ENCODE data around the gene FUT8.

Gene FUT8

DNA sequence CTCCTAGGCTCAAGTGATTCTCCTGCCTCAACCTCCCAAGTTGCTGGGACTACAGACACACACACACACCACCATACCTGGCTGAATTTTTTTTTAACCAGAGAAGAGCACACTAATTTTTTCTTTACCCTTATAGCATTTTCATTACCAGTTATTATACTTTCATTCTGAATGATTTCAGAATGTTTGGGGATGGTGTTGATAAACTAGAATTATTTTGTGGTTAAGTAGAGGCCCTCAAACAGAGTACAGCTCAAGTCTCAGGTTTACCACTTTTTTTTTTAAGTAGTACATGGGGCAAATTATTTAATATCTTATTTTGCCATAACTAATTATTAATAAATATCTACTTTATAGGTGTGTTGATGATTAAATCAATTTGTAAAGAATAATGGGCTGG lies 86.6 kb downstream of the FUT8 start:
- DNase-seq: no peak

DNA sequence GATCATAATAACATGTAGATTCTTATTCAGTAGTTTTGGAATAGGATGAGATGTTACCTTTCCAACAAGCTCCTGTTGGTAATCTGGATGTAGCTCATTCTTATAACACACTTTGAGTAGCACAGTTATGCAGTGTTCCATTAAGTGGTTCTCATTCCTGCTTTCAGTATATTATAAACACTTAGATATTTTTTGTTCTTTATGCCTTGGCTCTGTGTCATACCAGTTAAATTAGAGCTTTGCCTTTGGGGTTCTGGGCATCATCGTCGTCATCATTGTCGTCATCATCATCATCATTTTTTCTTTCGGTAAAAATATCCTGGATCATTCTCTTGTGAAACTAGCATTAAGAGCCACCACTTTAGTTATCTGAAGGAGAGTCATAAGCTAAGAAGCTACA lies 87.5 kb downstream of the FUT8 start:
- no peak for DNase-seq

DNA sequence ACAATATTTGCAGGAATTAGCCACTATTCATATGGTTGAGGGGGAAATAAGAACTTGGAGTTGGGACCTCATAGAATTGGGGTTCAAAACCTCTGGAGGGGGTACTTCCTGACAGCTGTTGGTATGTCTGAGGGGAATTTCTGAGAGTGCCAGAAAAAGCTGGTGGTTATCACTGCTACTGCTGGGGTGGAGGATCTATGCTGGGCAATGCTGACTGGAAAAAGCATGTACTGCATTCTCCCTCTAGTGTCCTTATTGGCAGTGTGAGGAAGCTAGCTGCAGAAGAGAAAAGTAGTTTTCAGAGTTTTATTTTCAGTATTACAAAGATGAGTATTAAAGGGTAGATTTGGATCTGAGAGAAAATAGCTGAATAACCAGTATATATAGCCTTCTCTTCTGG lies 88.8 kb downstream of the FUT8 start:
- no peak for DNase-seq

DNA sequence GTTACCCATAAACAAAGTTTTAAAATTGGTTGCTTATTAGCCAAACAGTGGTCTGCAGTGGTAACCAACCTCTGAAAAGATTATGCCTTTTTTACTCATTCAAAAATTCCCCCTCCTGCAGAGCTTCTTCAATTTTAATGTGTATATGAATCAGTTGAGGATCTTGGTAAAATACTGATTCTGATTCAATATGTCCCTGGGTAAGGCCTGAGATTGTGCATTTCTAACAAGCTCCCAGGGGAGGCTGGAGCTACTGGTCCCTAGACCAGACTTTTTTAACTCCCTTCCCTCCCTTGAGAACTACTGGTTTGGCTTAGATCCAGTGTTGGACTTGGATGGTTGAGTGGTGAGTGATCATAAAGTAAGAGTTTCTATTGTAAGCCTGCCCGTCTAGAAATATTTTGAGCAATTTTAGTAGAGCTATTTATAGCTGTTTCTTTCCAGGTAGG lies 90.2 kb downstream of the FUT8 start:
- DNase-seq: no peak

DNA sequence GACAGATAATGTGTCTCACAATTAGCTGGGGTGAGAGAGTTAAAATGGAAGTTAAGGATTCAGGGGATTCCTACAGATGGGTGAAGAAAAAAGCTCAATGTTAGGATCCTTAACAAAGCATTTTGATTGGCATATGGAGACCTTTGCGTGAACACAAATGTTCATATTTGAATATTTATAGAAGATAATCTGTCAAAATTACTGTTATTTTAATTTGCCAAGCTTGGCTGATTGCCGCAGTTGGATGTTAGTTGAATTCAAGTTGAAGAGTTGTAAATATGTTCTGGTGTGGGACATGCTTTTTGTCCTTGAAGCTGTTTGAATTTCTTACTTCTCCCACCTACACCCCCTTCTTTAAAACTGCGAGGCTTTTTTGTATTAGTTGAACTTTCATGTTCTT lies 91.2 kb downstream of the FUT8 start:
- DNase-seq: no peak

GRCh38 chr14:65506801-65507200 lies 94.3 kb downstream of the FUT8 start:
- no peak for DNase-seq

DNA sequence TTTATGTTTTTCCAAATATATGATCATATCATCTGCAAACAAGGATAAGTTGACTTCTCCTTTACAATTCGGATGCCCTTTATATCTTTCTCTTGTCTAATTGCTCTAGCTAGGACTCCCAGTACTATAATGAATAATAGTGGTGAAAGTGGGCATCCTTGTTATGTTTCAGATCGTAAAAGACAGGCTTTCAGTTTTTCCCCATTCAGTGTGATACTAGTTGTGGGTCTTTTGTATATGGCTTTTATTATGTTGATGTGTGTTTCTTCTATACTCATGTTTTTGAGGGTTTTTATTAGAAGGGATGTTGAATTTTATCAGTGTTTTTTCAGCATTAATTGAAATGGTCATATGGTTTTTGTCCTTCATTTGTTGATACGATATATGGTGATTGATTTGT lies 97.3 kb downstream of the FUT8 start:
- DNase-seq: no peak

DNA sequence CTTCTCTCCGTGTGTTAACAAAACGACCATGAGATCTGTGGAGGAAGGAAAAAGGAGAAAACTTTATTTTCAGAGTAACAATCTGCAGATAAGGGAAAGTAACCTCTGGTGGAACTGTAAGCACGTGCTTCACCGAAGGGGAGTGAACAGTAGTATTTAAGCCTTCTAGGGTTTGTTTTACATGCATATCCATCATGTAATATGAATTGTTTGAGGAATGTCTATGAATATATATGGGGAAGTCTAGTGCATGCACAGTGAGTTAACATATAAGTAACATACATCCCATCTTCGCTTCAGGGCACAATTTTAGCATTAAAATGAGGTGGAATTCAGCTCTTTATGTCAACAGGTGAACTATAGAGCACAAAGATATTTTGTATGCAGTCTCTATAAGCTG lies 101.1 kb downstream of the FUT8 start:
- DNase-seq: no peak

DNA sequence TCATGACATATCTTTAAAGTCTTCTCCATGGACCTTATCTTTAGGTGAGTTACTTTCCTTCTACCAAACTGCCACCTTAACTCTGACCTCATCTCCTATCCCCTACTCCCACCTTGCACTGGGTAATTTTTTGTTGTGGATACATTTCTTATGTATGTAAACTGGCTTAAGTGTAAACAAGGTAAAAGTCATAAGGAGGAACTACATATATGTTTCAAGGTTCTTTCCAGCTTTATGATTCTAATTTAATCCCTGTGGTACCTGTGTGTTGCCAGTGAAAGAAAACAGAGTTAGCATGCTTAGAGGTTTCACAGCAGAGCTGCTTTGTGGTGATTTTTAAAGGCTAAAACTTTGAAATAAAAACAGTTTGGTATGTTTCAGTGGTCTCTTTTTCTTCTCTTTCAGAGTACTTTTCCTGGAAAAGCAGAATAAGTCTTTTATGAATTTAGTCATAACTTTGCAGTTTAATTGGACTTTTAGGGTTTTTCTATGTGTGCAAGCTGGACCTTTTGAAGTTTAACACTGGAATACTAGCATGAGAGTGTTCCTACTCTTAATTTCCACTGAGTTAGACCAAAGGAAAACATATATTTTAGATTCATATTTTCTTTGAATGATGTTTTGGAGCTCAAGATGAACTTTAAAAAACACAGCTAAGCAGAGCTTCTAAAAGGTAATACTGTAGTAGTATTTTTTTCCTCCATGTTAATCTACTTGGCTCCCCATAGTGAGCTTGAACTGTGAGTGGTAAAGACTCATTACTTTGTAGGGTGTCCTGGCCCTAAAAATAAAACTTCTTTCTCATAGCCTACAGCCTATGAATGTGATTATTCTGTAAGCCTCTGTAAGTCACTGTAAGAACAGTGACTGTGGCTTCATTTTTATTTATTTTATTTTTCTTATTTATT lies 105.4 kb downstream of the FUT8 start:
- DNase-seq: no peak

GRCh38 chr14:65528069-65528468 lies 115.5 kb downstream of the FUT8 start:
- no peak for DNase-seq

DNA sequence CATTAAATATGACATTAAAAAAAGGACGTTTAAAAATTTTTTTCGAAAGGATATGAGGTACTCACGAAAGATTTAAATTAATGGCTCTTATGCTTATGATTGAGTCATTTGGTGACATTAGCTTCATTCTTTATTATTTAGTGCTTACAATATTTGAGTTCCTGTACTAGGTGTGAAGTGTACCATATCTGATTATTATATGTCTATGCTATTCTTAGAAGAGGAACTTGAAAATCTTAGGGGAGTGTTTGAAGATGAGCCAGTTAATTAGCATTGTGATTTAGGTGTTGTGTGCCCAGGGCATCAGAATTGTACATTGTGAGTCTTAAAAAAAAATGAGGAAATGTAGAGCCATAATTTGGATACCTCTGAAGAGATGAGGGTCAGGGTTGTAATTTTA lies 118.6 kb downstream of the FUT8 start:
- no peak for DNase-seq

- DNase-seq: no peak
Observed at GRCh38 chr14:65533736-65534404, 121.3 kb downstream of the FUT8 start.

DNA sequence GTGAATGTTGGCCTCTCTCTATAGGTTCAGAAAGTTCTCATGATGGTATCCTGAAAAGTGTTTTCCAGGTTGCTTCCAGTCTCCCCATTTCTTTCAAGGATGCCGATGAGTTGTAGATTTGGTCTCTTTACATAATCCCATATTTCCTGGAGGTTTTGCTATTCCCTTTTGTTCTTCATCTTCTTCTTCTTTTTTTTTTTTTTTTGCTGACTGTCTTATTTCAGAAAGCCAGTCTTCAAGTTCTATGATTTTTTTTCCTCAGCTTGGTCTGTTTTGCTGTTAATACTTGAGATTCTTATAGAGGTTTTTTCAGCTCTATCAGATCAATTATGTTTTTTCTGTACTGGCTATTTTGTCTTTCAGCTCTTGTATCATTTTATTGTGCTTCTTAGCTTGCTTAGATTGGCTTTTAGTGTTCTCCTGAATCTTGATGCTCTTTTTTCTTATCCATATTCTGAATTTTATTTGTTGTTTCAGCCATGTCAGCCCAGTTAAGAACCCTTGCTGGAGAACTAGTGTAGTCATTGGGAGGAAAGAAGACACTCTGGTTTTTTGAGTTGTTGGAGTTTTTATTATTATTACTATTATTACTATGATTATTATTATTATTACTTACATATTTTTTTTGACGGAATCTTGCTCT lies 124.4 kb downstream of the FUT8 start:
- no peak for DNase-seq

- no peak for DNase-seq
Observed at GRCh38 chr14:65548878-65549277, 136.3 kb downstream of the FUT8 start.

GRCh38 chr14:65549429-65549828 lies 136.9 kb downstream of the FUT8 start:
- DNase-seq: no peak

- no peak for DNase-seq
Observed at GRCh38 chr14:65550779-65551643, 138.5 kb downstream of the FUT8 start.

GRCh38 chr14:65552724-65553123 lies 140.2 kb downstream of the FUT8 start:
- DNase-seq: no peak

DNA sequence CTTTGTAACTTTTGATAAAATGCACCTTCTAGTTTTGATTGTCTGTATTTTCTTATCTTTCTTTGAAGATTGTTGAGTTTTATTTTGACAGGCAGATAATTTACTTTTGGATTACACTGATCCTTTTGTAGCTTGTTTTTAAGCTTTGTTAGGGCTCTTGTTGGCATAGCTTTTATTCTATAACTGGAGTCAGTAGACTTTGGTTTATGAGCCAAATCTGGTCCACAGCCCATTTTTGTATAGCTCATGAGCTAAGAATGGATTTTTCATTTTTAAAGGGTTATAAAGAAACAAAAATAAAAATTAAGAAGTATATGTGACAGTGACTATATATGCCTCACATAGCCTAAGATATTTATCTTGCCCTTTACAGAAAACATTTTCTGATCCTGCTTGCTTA lies 142.3 kb downstream of the FUT8 start:
- DNase-seq: no peak

DNA sequence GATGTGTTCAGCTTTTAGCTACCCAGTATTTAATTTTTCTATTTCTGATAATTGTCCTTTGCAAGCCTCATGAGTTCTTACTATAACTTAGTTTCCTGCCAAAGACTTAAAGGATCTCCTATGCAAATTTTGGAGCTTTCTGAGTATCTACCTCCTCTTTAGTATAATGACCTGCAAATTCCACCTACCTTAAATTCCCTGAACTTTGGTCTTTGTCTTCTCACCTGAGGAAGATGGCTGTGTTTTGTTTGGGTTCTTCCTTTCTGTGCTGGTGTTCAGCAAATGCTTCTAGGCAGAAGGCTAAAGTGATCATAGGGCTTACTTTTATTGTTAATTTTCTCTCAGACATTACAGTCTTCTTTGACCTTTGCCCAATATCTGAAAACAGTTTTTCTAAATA lies 142.8 kb downstream of the FUT8 start:
- no peak for DNase-seq

DNA sequence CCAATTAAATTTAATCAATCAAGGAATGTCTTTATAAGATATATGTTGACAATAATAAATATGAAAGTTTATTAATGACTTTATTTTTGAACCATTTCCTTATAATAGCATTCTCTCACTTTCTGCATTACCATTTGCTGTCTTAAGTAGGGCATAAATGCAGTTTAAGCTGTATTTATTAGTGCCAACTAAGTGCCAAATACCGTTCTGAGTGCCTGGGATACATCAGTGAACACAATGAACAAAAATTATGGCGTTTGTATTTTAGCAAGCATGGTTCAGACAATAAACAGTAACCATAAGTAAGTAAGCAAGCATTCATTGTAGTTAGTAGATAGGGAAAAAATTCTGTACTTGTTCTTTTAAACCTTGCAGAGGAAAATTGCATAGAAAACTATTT lies 145.8 kb downstream of the FUT8 start:
- no peak for DNase-seq

DNA sequence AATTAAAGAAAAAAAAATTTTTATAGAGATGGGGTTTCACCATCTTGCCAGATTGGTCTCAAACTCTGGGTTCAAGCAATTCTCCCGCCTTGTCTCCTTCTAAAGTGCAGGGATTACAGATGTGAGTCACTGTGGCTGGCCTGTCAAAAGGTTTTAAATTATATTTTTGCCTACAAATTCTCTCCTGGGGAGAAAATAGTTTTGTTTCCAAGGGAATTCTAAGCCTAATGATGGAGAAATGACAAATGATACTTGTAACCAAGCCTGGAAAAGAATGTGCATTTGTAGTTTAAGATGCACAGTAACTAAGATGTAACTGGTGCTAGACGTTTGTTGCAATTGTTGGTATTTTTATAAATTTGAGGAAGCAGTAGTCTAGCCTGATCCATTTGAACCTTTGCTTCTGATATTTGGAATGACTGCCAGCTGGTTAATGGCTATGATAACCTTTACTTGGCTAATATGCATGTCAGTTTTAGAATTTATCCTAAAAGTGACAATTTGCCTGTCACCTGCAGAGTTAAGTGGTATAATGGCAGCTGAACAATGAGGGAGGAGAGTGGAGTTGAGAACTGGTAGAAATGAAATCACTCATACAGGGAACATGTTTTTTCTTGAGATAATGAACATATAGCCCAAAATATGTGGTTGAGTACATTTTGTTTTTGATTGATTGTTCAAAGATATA lies 148.0 kb downstream of the FUT8 start:
- no peak for DNase-seq

- no peak for DNase-seq
Observed at GRCh38 chr14:65564370-65564769, 151.8 kb downstream of the FUT8 start.
